ENCODE measurements around the gene CLIC5. TPM values are rescaled to one million over a fixed set of nuclear protein-coding genes. Genes with fewer than 3 reads are reported as not detected.

CLIC5 gene
- polyA plus RNA-seq (2011; rRNA removed) (not detected in 2 replicates), polyA minus RNA-seq (2011; rRNA and poly(A)+ RNA removed) (not detected in 2 replicates)

DNA sequence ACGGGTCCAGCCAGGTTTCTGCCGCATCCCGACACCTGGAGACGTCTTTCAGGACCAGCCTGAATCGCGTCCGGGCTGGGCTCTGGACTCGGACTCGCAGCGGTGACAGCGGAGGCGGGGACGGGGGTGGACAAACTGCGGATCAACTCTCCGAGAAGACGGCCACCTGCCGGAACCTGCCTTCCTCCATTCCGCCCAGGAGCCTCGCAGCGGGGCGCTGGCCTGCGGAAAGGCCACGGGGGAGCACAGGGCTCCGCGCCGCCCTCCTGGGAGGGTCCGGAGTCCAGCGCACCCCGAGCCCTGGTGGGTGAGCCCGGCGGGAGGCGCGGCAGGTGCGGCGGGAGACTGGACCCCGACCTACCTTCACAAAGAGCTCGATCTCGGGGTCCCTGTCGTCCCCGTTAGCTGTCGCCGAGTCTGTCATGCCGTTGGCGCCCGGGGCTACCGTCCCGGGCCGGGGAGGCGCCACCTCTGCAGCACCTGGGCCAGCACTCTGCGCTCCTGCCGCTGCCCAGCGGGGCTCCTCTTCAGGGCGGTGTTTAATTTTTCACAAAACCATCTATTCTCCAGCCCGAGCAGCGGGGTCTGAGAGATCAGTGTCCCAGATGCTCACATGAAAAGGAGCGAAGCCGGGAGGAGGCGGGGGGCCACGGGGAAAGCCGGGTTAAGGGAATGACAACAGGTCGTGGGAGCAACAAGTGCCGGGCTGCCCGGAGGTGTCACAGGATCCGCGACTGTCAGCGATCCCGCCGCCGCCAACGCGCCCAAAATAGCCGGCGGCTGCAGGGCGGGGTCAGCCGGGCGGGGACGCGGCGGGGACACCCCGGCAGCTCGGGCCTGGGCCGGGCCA lies at the start of gene CLIC5:
TSS of gene CLIC5 (minus strand) at position 742 of the 850 bp plus-strand sequence. CDS start at position 424, 318 bp downstream.
- no peak for TF ChIP-seq CTCF (IDR thresholded peaks at IDR 0.05; ENCODE audit: low read depth, low read length)
- Histone ChIP-seq H3K9me3 (ENCODE audit: control insufficient read depth, insufficient read depth, low read length) (no peaks in the 10 kb centered on the region; the same call in 1 of the 2 replicates), H3K27me3 (ENCODE audit: control insufficient read depth, insufficient read depth, low read length) (peaks cover 36% of the 10 kb centered on the region), H3K4me3 (ENCODE audit: low read depth, low read length) (no peak within 1 kb of the TSS), H3K27ac (ENCODE audit: low read depth, low read length) (no peak within 1 kb of the TSS)
- DNase-seq (ENCODE audit: low read depth, low spot score), result no peak
- ChIA-PET CTCF (no interaction called here), POLR2A (no interaction called here)

DNA sequence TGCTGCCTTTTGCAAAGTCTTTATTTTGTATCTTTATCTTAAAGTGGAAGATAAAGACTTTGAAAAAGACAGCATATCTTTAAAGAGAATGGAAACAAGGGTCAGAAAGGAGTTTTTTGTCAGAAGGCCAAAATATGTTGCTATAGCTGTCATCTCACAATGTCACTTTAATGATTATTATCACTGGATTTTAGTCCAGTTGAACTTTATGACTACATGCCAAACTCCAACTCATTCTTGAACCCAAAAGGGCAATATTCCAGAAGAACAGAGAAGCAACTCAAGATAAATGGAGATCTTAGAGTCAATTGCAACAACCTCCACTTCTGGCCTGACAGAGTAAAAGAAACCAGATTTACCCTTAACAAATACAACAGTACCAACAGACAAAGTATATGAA lies 47.3 kb upstream of the CLIC5 start:
- CTCF ChIA-PET, result no interaction called here
- H3K4me3 ChIP-seq (ENCODE audit: low read depth, low read length), result no peak overlapping the region
- POLR2A ChIA-PET, result no interaction called here
- H3K27ac ChIP-seq (ENCODE audit: low read depth, low read length), result no peak overlapping the region
- H3K9me3 ChIP-seq (ENCODE audit: control insufficient read depth, insufficient read depth, low read length), result no peaks in the 10 kb centered on the region
- no peak for DNase-seq (ENCODE audit: low read depth, low spot score)
- TF ChIP-seq CTCF (IDR thresholded peaks at IDR 0.05; ENCODE audit: low read depth, low read length), result no peak
- no peaks in the 10 kb centered on the region for H3K27me3 ChIP-seq (ENCODE audit: control insufficient read depth, insufficient read depth, low read length)

DNA sequence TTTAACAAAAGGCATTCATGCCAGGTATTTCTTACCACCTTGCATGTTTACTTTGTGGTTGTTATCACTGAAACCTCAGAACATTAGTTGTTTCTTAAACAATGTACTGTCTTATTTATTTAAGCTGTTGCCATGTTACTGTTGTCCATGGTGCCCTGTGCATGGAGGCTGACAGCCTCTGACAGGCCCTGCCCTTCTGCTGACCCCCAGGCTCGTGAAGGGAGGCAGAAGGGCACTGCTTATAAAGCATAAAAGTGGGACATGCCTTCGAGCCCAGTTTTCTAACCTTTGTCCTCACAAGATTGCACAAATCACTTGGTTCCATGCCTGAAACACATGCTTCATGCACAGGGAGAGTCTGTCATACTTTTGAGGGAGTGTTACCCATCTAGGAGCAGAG lies 46.7 kb upstream of the CLIC5 start:
- TF ChIP-seq CTCF (IDR thresholded peaks at IDR 0.05; ENCODE audit: low read depth, low read length), result no peak
- DNase-seq (ENCODE audit: low read depth, low spot score), result no peak
- Histone ChIP-seq H3K27ac (ENCODE audit: low read depth, low read length) (no peak overlapping the region), H3K9me3 (ENCODE audit: control insufficient read depth, insufficient read depth, low read length) (no peaks in the 10 kb centered on the region), H3K4me3 (ENCODE audit: low read depth, low read length) (no peak overlapping the region), H3K27me3 (ENCODE audit: control insufficient read depth, insufficient read depth, low read length) (no peaks in the 10 kb centered on the region)
- CTCF ChIA-PET, result no interaction called here
- POLR2A ChIA-PET, result no interaction called here

DNA sequence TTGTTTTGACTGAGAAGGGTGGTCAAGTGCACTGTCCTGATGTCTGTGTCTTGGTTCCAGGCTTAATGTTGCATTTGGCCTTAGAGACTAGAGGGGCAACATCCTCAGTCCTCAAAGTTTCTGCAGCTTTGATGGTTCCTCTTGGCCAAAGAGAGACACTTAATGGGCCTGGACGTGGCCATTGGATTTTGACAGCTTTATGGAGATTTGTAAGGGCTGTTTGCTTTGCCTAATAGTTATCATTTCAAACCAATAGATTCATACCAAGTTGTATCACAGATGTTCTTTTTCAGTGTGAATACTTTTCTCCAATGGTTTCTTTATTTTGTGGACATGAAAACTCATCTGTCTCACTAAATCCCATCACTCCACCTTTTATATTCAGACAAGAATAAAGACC lies 45.8 kb upstream of the CLIC5 start:
- CTCF ChIA-PET, result no interaction called here
- no peak for DNase-seq (ENCODE audit: low read depth, low spot score)
- no peak for TF ChIP-seq CTCF (IDR thresholded peaks at IDR 0.05; ENCODE audit: low read depth, low read length)
- no peak overlapping the region for H3K27ac ChIP-seq (ENCODE audit: low read depth, low read length)
- no peaks in the 10 kb centered on the region for H3K27me3 ChIP-seq (ENCODE audit: control insufficient read depth, insufficient read depth, low read length)
- POLR2A ChIA-PET, result interaction anchor here (0.9 kb wide), 1 partner anchor 21 kb away, joined by 3 read pairs; no protein-coding TSS in a partner anchor
- no peak overlapping the region for H3K4me3 ChIP-seq (ENCODE audit: low read depth, low read length)
- no peaks in the 10 kb centered on the region for H3K9me3 ChIP-seq (ENCODE audit: control insufficient read depth, insufficient read depth, low read length)

DNA sequence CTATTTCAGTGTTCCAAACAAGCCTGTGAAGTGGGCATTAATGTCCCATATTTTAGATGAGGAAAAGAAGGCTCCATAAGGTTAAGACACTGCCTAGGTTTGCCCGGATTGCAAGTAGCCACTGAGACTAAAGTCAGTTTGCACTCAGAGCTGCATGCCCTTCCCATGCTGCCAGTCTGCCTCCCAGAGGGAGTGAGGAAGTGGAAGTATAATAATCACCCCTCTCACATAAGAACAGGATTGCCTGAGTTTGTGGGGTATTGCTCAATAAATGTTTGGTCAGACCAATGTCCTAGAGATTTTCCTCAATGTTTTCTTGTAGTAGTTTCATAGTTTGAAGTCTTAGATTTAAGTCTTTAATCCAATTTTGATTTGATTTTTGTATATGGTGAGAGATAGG lies 43.9 kb upstream of the CLIC5 start:
- no peak for DNase-seq (ENCODE audit: low read depth, low spot score)
- no peak overlapping the region for H3K4me3 ChIP-seq (ENCODE audit: low read depth, low read length)
- no peaks in the 10 kb centered on the region for H3K9me3 ChIP-seq (ENCODE audit: control insufficient read depth, insufficient read depth, low read length)
- no peak overlapping the region for H3K27ac ChIP-seq (ENCODE audit: low read depth, low read length)
- ChIA-PET POLR2A (no interaction called here), CTCF (interaction anchor here (1.6 kb wide), 1 partner anchor 31 kb away, joined by 4 read pairs; no protein-coding TSS in a partner anchor)
- H3K27me3 ChIP-seq (ENCODE audit: control insufficient read depth, insufficient read depth, low read length), result no peaks in the 10 kb centered on the region
- no peak for TF ChIP-seq CTCF (IDR thresholded peaks at IDR 0.05; ENCODE audit: low read depth, low read length)

Measured in AG04450 (cell line).